ENCODE measurements around the gene DCPS.

Gene DCPS

DNA sequence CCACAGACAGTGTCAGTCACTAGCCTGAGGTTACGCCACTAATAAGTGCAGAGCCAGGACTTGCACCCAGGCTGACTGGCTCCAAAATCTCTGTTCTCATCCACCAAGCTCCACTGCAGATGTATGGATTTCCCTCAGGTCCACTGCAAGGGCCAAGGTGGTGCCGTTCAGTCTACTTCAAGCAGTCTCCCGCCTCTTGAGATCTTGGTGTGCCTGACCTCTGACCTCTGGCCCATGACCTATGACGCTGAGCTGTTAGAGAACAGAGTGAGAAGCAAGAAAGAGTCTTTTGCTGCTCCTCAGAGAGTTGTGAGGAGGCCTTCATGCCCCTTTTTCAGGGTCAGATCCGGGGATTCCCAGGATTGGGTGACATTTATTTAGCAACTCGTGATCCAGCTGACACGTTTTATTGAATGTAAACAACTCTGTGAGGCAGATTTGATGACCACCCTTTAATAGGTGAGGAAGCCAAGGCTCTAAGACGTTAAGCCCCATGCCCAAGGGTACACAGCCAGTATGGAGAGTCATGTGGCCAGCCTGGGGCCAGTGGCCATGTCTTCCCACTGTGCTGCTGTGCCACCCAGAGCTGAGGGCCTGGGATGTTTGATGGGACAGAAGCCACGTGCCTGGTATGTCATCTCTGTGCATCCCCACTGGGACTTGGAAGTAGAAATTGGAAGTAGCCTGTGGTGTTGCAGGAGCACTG, 25.2 kb downstream of the DCPS start:
- no peak for DNase-seq

DNA sequence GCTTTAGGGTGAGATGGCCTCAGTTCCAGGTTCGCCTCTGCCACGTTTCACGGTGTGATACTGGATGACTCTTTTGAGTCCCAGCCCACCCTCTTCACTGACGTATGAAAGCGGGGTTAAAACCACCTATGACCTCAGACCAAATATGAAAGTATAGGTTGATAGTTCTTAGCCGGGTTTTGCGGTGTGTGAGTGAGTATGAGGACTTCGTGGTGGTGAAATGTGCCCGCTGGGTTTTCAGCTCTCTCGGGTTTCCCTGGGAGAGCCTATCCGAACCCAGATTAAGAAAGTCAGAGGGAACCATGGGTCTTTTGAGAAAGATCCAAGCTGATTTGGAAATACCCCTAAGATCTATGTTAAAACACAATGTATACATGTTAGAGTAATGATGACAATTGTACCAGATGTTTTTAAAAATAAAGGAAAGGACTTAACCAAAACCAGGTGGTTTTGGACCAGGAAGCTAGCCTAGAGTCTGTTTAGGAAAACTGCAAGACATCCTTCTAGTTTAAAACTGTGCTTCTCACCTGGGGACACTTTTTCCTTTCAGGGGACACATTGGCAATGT, 25.9 kb downstream of the DCPS start:
- no peak for DNase-seq

DNA sequence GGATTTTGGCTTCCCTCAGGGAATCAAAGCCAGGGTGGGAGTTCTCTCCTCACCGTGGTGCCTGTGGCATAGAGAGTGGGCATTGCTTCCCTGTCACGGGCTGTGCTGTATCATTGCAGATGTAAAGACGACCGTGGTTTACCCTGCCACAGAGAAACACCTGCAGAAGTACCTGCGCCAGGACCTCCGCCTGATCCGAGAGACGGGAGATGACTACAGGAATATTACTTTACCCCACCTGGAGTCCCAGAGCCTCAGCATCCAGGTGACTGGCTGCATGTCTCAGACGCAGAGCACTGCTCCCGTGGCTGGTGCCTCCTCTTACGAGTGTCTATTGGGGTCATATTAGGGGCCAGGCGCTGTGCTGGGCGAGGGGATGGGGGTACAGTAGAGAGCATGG, 27.4 kb downstream of the DCPS start:
- no peak for DNase-seq

DNA sequence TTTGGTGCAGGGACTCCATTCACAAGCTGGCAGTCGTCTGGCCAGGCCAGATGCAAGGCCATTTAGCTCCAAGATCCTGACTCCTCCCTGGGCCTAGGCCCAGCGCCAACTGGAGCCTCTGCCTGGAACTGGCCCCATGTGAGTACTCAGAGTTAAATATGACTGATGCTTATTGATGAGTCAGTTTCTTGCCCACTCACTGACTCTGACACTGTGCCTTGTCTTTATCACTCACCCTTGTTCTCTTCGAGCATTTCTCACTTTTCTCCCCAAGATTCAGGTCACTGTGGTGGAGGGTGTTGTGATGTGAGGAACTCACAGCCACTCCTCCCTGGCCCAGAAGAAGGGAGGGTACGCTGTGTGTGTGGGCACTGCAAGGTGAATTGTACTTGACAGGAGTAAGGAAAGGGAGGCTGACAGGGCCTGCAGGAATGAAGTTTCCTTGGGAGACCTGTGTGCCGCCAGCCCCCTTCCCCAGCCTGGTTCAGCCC, 28.4 kb downstream of the DCPS start:
- no peak for DNase-seq

DNA sequence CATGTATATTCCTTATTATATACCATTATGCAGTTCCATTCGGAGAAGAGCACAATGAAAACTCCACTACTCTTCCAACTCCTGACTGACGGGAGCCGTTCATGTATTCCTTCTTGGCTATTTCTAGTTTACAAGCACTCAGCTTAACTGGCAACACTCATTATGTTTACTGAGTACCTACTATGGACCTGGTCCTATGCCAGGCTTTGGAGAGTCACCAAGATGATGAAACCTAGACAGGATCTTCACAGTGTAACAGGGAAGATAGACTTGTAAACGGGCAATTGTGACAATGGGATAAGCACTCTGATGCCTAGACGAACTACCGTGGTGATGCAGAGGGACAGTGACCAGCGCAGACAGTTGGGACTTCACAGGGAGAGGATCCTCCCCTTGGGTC, 29.3 kb downstream of the DCPS start:
- no peak for DNase-seq

DNA sequence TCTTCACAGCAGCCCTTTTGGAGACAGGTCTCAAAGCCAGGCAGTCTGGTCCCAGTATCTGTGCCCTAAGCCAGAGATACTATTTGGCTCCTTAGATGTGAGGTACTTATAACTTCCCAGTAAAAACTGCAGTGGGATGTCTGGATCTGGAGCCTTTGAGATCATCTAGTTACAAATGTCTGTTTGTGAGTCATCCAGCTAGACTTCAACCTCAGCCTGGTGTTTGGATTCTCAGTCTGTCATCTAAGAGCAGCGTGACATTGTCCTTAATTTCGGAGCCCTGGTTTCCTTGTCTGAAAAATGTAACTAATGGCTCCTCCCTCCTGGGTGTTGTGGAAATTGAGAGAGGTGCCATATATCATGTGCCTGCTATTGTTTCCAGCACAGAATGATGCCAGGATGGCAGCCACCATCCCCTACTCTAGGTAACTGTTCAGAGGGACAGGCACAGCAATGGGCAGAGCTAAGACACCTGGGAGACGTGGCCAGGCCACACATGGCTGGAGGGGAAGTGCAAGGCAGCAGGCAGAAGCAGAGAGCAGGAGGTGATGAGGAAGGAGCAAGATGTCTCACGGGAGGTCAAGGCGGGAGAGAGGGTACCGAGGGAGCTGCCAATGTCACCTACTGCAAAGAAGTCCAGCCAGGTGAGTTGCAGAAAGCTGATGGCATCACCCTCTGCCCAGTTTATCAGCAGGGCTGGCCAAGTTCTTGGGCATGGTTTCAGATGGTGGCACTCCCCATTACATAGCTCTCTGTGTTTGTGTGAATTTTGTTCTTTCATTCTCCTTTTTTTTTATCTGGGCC, 31.0 kb downstream of the DCPS start:
- no peak for DNase-seq

DNA sequence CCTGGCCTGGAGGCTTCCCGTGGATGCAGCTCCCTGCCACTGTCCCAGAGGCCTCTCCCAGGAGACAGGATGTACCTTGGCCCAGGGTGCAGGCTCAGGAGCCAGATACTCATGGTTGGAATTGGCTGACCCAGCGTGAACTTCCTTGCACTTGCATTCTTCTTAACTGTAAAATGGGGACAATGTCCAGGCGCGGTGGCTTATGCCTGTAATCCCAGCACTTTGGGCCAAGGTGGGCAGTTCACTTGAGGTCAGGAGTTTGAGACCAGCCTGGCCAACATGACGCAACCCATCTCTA, 31.6 kb downstream of the DCPS start:
- no peak for DNase-seq

DNA sequence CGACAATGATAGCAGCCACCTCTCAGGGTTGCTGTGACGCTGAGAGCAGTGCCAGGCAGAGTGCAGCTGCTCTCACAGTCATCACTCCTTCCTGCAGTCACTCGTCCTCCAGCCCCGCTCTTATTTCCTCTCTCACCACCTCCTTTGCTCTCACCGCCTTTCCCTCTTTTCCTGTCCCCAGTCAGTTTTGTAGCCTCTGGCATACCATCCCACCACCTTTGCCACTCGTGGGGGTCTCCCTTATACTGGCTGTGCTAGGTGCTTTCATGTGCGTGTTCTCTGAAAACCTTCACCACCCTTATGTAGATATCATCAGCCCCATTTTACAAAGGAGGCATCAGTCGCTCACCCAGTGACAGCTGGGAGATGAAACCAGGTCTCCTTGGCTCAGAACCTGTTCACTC, 32.3 kb downstream of the DCPS start:
- DNase-seq: no peak

DNA sequence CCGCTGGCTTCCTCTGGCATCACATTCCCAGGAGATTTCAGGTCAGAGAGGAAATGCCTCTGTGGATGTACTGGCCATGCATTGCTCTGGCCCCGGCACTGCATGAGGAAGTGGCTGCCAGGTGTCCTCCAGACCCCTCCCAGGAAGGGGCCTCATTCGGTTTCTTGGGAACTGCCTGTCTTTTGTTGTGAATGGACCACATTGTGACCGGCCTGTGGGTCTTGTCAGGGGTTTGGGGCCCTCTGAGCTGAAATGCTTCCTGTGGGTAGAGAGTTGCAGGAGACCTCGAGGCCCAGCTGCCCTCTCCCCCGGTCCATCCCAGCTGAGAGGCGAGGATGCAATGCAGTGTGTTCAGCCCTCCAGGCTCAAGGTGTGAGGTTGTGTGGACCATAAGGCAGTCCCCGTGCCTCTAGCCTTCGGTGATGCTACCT, 32.8 kb downstream of the DCPS start:
- DNase-seq: no peak

DNA sequence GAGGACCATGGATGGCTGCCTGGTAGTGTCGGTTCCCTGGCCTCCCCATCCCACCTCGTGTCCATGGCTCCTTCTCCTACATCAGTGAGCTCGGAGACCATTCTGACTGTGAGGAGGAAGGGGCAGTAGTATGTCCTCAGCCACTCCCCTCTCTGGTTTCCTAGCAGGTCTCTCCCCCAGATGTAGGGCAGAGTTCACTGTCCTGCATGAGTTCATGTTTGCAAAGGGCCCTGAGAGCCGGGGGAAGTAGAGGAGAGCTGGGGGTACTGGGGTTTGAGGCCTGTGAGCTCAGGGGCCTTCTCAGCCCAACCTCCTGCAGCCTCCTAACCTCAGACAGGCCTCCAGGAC, 33.2 kb downstream of the DCPS start:
- no peak for DNase-seq

DNA sequence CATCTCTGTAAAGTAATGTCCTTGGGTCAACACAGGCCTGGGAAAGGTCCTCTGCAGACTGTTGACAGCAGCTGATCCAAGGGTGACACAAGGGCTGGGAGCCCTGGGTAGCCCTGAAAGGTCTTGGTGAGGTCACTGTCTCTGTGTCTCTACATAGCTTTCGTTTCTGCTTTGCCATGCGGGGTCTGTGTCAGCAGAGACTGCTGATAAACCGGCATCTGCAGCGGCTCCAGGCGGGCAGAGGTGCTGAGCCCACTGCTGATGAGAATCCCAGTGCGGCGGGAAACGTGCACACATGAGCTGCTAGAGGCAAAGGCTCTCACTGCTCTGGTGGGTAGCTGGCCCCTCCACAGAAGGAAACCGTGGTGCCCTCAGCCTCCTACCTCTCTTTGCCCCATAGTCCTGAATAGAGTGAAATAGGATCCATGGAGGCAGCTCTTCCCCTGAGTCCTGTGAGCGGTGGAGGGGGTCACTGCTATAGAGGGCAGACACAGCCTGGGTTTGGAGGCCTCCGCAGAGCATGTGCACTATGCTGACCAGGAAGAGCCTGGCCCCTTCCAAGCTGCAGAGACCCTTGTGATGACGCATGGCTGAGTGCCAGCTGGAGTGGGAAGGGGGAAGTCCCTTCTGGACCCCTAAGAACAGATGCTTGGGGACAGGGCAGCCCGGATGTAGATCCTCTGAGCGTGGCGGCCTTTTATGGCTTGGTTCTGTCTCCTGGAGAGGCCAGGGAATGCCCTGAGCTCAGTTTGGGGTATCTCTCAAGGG, 33.8 kb downstream of the DCPS start:
- DNase-seq: no peak

DNA sequence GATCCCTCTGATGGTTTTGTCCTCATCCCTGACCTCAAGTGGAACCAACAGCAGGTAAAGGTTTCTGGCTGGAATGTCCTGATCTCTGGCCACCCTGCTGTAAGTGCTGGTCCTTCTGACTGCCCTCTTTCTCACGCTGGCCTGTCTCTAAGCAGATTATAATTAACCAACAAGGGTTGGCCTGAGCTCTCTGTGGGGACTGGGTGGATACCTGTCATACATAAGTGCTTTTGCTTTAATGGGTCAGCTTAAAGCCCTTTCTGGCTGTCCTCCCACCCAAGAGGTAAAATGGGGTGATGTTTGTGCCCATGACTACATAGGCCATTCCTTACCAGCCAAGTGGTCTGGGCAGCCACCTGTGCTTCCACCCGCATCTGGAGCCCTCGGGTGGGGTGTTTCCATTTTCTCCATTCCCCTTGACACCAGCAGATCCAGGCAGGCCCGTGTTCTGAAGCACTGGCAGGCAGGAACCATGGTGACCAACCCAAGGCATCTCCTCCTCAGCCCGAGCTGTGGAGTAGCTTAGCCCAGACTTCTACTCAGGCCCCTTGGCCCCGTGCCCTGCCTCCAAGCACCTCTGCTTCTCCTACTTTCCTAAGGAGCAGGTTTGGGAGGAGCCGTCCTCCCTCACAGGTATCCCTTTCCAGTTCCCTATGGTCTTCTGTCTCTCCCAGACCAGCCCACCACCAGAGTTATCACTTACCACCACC, 34.6 kb downstream of the DCPS start:
- no peak for DNase-seq

DNA sequence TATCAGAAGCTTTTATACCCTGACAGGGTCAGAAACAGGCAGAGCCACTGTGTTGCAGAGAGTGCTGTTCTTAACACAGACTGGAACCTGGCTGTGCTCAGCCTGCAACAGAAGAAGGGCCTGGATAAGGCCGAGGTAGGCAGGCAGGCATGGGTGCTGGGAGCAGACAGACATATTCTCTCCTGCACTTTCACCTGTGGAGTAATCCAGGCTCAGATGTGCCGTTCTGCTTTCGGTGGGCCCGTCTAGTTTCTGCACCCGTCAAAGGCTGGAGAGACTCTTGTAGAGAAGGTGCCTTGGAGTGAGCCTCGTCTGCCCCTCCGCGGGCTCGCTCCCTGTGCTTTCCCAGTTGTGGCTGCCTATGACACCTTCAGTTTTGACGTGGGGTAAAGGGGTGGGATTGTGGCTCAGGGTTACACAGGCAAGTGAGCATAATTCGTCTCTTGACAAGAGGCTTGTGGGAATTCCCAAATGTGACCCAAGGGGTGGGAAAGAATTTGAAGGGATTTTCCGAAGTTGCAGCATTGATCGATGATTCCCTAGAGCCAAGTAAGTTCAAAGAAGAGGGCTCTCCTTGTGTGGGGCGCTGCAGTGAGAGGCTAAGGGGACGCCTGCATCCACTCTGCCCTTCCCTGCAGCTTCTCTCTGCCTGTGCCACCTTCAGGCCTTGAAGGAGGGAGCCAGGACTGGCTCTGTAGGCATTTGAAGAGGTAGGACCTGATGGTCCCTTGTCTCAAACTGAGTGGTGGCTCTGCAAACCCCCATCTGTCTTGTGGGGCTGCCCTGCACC, 35.4 kb downstream of the DCPS start:
- DNase-seq: no peak

DNA sequence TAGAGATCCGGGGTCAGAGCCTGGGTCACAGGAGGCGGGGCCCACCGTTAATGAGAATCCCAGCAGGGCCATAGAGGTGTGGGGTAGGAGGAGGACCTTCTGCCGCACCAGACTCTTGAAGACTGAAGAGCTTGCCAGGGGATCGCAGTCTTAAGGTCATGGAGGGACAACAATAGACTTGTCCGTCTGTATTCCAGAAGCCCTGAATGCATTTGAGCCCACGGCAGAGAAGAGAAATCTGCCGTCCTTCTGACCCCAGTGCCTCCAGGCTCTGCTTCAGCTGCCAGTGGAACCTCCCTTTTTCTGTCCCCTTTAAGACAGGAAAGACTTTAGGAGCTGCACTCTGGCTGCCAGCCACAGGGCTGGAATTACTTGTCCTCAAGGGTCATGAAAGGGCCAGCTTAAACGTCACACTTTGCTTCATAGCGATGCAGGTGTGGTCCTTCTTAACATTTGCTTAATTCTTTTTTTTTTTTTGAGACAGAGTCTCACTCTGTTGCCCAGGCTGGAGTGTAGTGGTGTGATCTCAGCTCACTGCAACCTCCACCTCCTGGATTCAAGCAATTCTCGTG, 36.1 kb downstream of the DCPS start:
- DNase-seq: no peak

DNA sequence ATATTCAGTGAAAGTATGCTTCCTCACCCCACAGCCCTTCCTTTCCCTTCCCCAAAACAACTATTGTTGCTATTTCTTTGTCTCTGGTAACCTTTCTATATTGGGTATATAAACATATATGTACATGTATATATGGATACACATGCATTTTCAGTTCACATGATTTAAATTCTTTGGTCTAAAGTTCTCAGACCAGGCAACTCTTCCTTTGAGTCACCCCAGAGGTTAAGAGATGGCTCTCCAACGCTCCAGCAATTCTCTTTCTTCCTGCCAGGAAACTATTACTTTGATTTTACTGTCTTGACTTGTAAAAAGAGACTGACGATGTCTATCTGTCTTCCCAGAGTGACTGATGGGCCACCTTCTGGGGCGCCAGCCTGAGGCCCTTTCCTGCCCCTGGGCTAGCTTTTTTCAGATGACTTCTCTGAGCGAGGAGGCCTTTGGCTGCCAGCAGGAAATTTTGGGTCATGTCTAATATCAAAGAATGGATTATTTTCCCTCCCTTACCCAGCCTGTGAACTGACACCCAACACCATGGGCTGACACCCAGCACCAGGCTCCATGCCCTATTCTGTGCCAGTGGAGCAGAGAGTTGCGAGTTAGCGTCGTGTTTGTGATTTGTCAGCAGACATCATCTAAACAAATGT, 37.2 kb downstream of the DCPS start:
- no peak for DNase-seq

DNA sequence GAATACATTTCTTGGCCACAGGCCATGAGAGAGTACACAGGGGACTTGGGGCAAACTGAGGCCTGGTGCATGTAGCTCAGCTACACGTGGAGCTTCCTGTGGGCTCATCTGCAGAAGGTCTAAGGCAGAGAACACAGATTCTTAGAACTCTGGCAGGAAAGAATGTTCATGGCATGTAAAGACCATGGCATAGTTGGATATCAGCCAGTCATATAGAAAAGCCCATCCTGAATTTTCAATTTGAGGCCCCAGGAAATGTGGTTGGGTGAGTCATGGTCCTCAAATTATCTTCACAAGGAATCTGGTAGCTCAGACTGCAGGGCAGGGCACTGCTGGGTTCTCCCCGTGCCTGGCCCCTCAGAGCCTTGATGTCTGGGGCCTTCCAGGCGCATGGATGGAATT, 37.9 kb downstream of the DCPS start:
- DNase-seq: no peak

DNA sequence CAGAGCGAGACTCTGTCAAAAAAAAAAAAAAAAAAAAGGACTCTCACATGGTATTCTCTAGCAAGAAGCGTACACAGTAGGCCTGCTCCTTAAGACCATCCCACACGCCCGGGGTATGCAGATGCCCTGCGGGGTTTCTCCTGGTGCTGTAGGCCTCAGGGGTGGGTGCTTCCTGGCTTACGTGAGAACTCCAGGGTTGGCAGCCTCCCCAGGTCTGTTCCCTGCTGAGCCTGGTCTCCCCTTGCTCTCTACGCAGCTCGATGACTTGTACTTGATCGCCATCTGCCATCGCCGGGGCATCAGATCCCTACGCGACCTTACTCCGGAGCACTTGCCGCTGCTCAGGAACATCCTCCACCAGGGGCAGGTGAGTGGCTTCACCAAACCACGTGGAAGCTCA, 39.2 kb downstream of the DCPS start:
- no peak for DNase-seq

DNA sequence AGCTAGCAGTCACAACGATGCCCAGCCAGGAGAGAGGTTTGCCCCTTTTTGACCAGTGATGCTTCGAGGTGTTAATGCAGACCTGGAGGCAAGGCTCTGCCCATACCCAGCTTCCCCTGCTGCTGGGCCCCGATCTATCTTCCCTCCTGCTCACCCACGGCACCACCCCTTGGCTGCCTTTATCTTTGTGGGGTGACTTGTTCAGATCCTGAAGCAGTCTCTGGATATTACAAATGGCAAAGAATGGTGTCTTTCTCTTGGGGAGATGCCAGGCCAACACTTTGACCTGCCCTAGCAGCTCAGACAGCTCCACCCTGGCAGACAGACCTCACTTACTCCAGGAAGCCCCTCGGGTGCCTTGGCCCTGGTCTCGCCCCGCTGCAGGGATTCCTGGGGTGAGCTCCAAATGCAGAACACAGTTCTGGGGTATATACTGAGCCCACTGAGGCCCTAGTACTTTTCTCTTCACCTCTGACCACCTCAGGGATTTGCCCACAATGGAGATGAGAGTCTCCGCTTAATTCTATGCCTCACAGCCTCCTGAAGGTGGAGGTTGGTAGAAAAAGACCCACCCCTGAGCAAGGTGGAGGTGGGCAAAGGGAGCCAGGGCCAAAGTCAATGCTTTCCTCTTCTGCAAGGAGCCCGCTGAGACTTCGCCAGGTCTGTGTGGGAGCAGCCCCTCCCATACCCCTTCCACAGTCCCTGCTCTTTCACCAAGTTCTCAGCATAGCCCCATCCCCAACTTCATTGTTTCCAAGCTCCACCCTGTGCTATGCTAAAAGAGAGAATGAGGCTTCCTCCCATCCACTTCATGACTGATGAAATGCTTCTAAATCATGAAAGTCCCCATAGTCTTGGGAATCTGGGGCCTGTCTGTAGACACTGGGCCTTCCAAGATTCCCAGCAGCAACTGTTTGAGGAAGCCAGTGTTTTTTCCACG, 40.6 kb downstream of the DCPS start:
- no peak for DNase-seq

DNA sequence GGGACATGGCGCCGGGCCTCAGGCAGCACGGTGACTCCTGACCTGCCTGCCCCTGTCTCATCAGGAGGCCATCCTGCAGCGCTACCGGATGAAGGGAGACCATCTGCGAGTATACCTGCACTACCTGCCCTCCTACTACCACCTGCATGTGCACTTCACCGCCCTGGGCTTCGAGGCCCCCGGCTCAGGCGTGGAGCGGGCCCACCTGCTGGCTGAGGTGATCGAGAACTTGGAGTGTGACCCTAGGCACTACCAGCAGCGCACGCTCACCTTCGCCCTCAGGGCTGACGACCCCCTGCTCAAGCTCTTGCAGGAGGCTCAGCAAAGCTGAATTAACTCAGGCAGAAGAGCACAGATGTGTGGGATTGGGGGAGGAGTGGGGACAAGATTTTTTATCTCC, 41.4 kb downstream of the DCPS start:
- DNase-seq: no peak

Data from NCI-H1694 treated with DMSO at 0.1 percent for 48 hours (cell line).